Upper lobe of right lung (tissue), 1 donor: ENCODE results near the gene GATA2. TPM values are rescaled to one million over a fixed set of nuclear protein-coding genes. Genes with fewer than 3 reads are reported as not detected.
A peak's percentile ranks its signal among the peaks of the same experiment; 100 is the strongest.

Experiments
- ATAC-seq: fragments of 200-7000 bp; cut with Tn5 transposase; one replicate; pipeline ENCODE4 v1.9.1; 2020; ENCODE audit warnings: mild to moderate bottlenecking, moderate library complexity
- DNase-seq: peaks from one replicate; pipeline ENCODE4 v3.0.0-alpha.2; 2020
- H3K27ac ChIP-seq: fragments of 200-600 bp; one replicate; pipeline ENCODE4 v1.8.0; 2022
- H3K27me3 ChIP-seq: fragments of 200-600 bp; one replicate; pipeline ENCODE4 v1.8.0; 2022; ENCODE audit warnings: mild to moderate bottlenecking
- H3K36me3 ChIP-seq: fragments of 200-600 bp; one replicate; pipeline ENCODE4 v1.8.0; 2022
- H3K4me1 ChIP-seq: fragments of 200-600 bp; one replicate; pipeline ENCODE4 v1.8.0; 2022
- H3K4me3 ChIP-seq: fragments of 200-600 bp; one replicate; pipeline ENCODE4 v1.8.0; 2022; ENCODE audit warnings: mild to moderate bottlenecking
- H3K9me3 ChIP-seq: fragments of 200-600 bp; one replicate; pipeline ENCODE4 v1.8.0; 2022
- intact Hi-C: fragments of 100-400 bp; cut with DNase I; formaldehyde crosslinking; loops from one replicate; pipeline ENCODE4 v1.11.0; 2022
- total RNA-seq: library from RNA; stranded (reverse); fragmentation: NEBNext Ultra II Directional; extraction: Animal tissue kit (Norgen Biotek cat#: 25700); gene quantifications from one replicate; pipeline ENCODE4 v1.2.1, GENCODE V29; 2021
- TF ChIP-seq, protein P1 (sequence below): fragments of 200-600 bp; IDR thresholded peaks from one replicate; pipeline ENCODE4 v1.8.0; 2022; ENCODE audit warnings: antibody characterized with exemption
- donor health status: DM: no; HTN: yes; CAD: no; lungs with severe emphysema.

GATA2 gene
- total RNA-seq, 1 donor from 2014 or later: 86.6 TPM

DNA sequence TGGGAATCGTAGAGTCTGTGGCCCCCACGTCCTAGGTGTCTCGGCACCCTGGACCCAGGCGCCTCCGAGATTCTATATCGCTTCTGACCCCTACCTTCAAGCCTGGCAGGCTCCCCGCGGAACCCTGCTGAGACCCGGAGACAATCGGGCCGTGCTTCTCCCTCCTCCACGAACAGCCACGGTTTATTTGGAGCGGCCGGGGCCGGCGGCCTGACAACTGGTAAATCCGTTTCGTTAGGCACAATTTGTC lies 1.4 kb downstream of the GATA2 start:
- Histone ChIP-seq H3K4me3 (peak overlapping the region; percentile 60), H3K9me3 (no peaks in the 10 kb centered on the region), H3K27ac (peak overlapping the region; percentile 85), H3K4me1 (peaks cover 35% of the 10 kb centered on the region), H3K27me3 (peaks cover 96% of the 10 kb centered on the region), H3K36me3 (no peaks in the 10 kb centered on the region)
- no peak for DNase-seq
- no peak for ATAC-seq
- TF ChIP-seq, protein P1, sequence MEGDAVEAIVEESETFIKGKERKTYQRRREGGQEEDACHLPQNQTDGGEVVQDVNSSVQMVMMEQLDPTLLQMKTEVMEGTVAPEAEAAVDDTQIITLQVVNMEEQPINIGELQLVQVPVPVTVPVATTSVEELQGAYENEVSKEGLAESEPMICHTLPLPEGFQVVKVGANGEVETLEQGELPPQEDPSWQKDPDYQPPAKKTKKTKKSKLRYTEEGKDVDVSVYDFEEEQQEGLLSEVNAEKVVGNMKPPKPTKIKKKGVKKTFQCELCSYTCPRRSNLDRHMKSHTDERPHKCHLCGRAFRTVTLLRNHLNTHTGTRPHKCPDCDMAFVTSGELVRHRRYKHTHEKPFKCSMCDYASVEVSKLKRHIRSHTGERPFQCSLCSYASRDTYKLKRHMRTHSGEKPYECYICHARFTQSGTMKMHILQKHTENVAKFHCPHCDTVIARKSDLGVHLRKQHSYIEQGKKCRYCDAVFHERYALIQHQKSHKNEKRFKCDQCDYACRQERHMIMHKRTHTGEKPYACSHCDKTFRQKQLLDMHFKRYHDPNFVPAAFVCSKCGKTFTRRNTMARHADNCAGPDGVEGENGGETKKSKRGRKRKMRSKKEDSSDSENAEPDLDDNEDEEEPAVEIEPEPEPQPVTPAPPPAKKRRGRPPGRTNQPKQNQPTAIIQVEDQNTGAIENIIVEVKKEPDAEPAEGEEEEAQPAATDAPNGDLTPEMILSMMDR: no peak
- intact Hi-C loops: loop anchor here (10.0 kb wide), 1 partner anchor 83 kb away; no protein-coding TSS in a partner anchor

- no peaks in the 10 kb centered on the region for H3K9me3 ChIP-seq
- ATAC-seq (no peak), DNase-seq (peak; percentile 34)
- TF ChIP-seq, protein P1: no peak
- peak overlapping the region; percentile 85 for H3K27ac ChIP-seq
- no peaks in the 10 kb centered on the region for H3K36me3 ChIP-seq
- intact Hi-C loops: loop anchor here (10.0 kb wide), 1 partner anchor 84 kb away; no protein-coding TSS in a partner anchor
- peak overlapping the region; percentile 60 for H3K4me3 ChIP-seq
- H3K27me3 ChIP-seq: peaks cover 98% of the 10 kb centered on the region
- peaks cover 36% of the 10 kb centered on the region for H3K4me1 ChIP-seq
Observed at GRCh38 chr3:128490915-128491690, 1.9 kb downstream of the GATA2 start.

DNA sequence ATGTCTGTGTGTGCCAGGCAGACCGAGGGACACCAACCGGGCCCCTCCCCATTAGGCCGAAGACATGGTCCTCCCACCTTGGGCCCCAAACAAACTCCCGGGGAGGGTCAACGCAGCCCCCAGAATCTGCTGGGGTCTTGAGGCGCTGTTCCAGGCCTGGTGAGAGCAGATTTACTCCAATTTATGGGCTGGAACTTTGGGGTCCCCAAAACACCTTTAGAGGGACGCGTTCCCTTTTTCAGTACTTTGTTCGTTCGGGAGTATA lies 2.4 kb downstream of the GATA2 start:
- ATAC-seq (no peak), DNase-seq (peak; percentile 62)
- Histone ChIP-seq H3K27ac (peak overlapping the region; percentile 85), H3K4me3 (peak overlapping the region; percentile 60), H3K27me3 (peaks cover 98% of the 10 kb centered on the region), H3K36me3 (no peaks in the 10 kb centered on the region), H3K9me3 (no peaks in the 10 kb centered on the region), H3K4me1 (peaks cover 36% of the 10 kb centered on the region)
- TF ChIP-seq, protein P1: no peak
- intact Hi-C loops: loop anchor here (10.0 kb wide), 1 partner anchor 84 kb away; no protein-coding TSS in a partner anchor

GRCh38 chr3:128489927-128490649 lies 2.9 kb downstream of the GATA2 start:
- Histone ChIP-seq H3K9me3 (no peaks in the 10 kb centered on the region), H3K27ac (peak overlapping the region; percentile 85), H3K4me3 (peak overlapping the region; percentile 60), H3K4me1 (peaks cover 36% of the 10 kb centered on the region), H3K36me3 (no peaks in the 10 kb centered on the region), H3K27me3 (peaks cover 99% of the 10 kb centered on the region)
- peak; percentile 69 for DNase-seq
- TF ChIP-seq, protein P1: no peak
- intact Hi-C loops: loop anchor here (10.0 kb wide), 1 partner anchor 85 kb away; no protein-coding TSS in a partner anchor
- ATAC-seq: peak; percentile 2

DNA sequence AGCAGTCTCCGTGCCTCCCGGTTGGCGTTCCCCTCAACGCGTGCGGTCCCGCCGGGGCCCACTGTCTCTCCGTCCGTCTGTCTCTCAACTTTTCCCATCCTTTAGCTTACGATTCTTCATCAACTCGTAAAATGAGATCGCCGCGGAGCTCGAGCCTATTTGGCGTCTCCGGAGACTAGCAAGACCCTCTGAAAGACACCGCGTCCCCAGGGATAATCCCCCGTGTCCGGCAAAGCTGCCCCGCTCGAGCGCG lies 3.4 kb downstream of the GATA2 start:
- DNase-seq (no peak), ATAC-seq (no peak)
- Histone ChIP-seq H3K4me3 (peak overlapping the region; percentile 60), H3K9me3 (no peaks in the 10 kb centered on the region), H3K36me3 (no peaks in the 10 kb centered on the region), H3K4me1 (peaks cover 36% of the 10 kb centered on the region), H3K27me3 (peaks cover 100% of the 10 kb centered on the region), H3K27ac (peak overlapping the region; percentile 85)
- TF ChIP-seq, protein P1: no peak
- intact Hi-C loops: no loop called here
